H9 (cell line): ENCODE data around the gene PGGHG. TPM values are rescaled to one million over a fixed set of nuclear protein-coding genes. Genes with fewer than 3 reads are reported as not detected.
A peak's percentile ranks its signal among the peaks of the same experiment; 100 is the strongest.

Experiments
- DNase-seq: peaks from one replicate; pipeline ENCODE4 v3.0.0-alpha.2; 2017
- H2AFZ ChIP-seq: one replicate; pipeline ENCODE4 v1.6.1; 2013; ENCODE audit warnings: mild to moderate bottlenecking, low read length, control low read depth, moderate library complexity
- H2AK5ac ChIP-seq: 2 replicates; pipeline ENCODE4 v1.6.1; 2013; ENCODE audit warnings: low read length, control low read depth, mixed read lengths; ENCODE audit not compliant: insufficient read length
- H2BK120ac ChIP-seq: one replicate; pipeline ENCODE4 v1.6.1; 2013; ENCODE audit warnings: low read depth, mild to moderate bottlenecking, low read length, control low read depth, inconsistent platforms; ENCODE audit not compliant: poor library complexity, severe bottlenecking
- H2BK12ac ChIP-seq: 2 replicates; pipeline ENCODE4 v1.6.1; 2013; ENCODE audit warnings: low read length, control low read depth, mixed read lengths, low read depth; ENCODE audit not compliant: insufficient read length
- H2BK15ac ChIP-seq: 2 replicates; pipeline ENCODE4 v1.6.1; 2013; ENCODE audit warnings: low read depth, low read length, control low read depth
- H2BK20ac ChIP-seq: one replicate; pipeline ENCODE4 v1.6.1; 2013; ENCODE audit warnings: low read depth, mild to moderate bottlenecking, low read length, control low read depth, inconsistent platforms; ENCODE audit not compliant: poor library complexity, severe bottlenecking
- H2BK5ac ChIP-seq: 2 replicates; pipeline ENCODE4 v1.6.1; 2013; ENCODE audit warnings: low read length, control low read depth, mixed read lengths; ENCODE audit not compliant: insufficient read length
- H3K14ac ChIP-seq: 2 replicates; pipeline ENCODE4 v1.6.1; 2013; ENCODE audit warnings: low read length, control low read depth; ENCODE audit not compliant: insufficient read depth
- H3K18ac ChIP-seq: 2 replicates; pipeline ENCODE4 v1.6.1; 2013; ENCODE audit warnings: low read depth, mild to moderate bottlenecking, mixed read lengths, low read length, control low read depth; ENCODE audit not compliant: insufficient read length
- H3K23ac ChIP-seq: 2 replicates; pipeline ENCODE4 v1.6.1; 2013; ENCODE audit warnings: low read length, control low read depth, mixed read lengths, low read depth; ENCODE audit not compliant: insufficient read length
- H3K23me2 ChIP-seq: 2 replicates; pipeline ENCODE4 v1.6.1; 2013; ENCODE audit warnings: low read depth, mild to moderate bottlenecking, mixed read lengths, low read length, control low read depth; ENCODE audit not compliant: insufficient read length, poor library complexity, severe bottlenecking
- H3K27ac ChIP-seq: 2 replicates; pipeline ENCODE4 v1.5.1; 2013; ENCODE audit warnings: low read length, control low read depth, mixed read lengths, low read depth; ENCODE audit not compliant: insufficient read length
- H3K27me3 ChIP-seq: 2 replicates; pipeline ENCODE4 v1.6.1; 2013; ENCODE audit warnings: low read length, control low read depth, inconsistent platforms; ENCODE audit not compliant: insufficient read depth
- H3K4ac ChIP-seq: 2 replicates; pipeline ENCODE4 v1.6.1; 2013; ENCODE audit warnings: low read depth, mild to moderate bottlenecking, control low read depth, inconsistent platforms, low read length, moderate library complexity
- H3K4me1 ChIP-seq: 2 replicates; pipeline ENCODE4 v1.6.1; 2013; ENCODE audit warnings: low read length, control low read depth, inconsistent platforms; ENCODE audit not compliant: insufficient read depth
- H3K4me2 ChIP-seq: 2 replicates; pipeline ENCODE4 v1.6.1; 2013; ENCODE audit warnings: low read length, control low read depth, mixed read lengths; ENCODE audit not compliant: insufficient read length, insufficient read depth
- H3K56ac ChIP-seq: 2 replicates; pipeline ENCODE4 v1.6.1; 2013; ENCODE audit warnings: low read depth, mild to moderate bottlenecking, mixed read lengths, low read length, control low read depth; ENCODE audit not compliant: insufficient read length
- H3K79me1 ChIP-seq: 2 replicates; pipeline ENCODE4 v1.6.1; 2013; ENCODE audit warnings: low read depth, mild to moderate bottlenecking, moderate library complexity, low read length, control low read depth, inconsistent platforms; ENCODE audit not compliant: insufficient read depth, poor library complexity, severe bottlenecking
- H3K79me2 ChIP-seq: 2 replicates; pipeline ENCODE4 v1.6.1; 2013; ENCODE audit warnings: low read length, control low read depth, inconsistent platforms; ENCODE audit not compliant: insufficient read depth
- H3K9ac ChIP-seq: 2 replicates; pipeline ENCODE4 v1.6.1; 2013; ENCODE audit warnings: low read length, control low read depth, mixed read lengths; ENCODE audit not compliant: insufficient read length; ENCODE audit errors: extremely low read depth
- H3K9me3 ChIP-seq: one replicate; pipeline ENCODE4 v1.6.1; 2013; ENCODE audit warnings: low read depth, low read length, inconsistent platforms; ENCODE audit not compliant: control insufficient read depth
- H3T11ph ChIP-seq: one replicate; pipeline ENCODE4 v1.6.1; 2013; ENCODE audit warnings: mild to moderate bottlenecking, low read length, control low read depth, inconsistent platforms
- H4K20me1 ChIP-seq: one replicate; pipeline ENCODE4 v1.6.1; 2013; ENCODE audit not compliant: control insufficient read depth, insufficient read length, insufficient read depth
- H4K5ac ChIP-seq: 2 replicates; pipeline ENCODE4 v1.6.1; 2013; ENCODE audit warnings: low read depth, mild to moderate bottlenecking, mixed read lengths, low read length, control low read depth; ENCODE audit not compliant: insufficient read length
- H4K8ac ChIP-seq: replicated peaks from 2 replicates; pipeline ENCODE4 v1.6.1; 2013; ENCODE audit warnings: low read length, control low read depth, mixed read lengths, low read depth; ENCODE audit not compliant: insufficient read length
- H4K91ac ChIP-seq: 2 replicates; pipeline ENCODE4 v1.6.1; 2013; ENCODE audit warnings: low read depth, mild to moderate bottlenecking, moderate library complexity, mixed read lengths, low read length, control low read depth; ENCODE audit not compliant: insufficient read length
- H3K27ac Mint-ChIP-seq, 3 experiments: 2 replicates in 2 of 3; 3 replicates in 1 of 3; pipeline ENCODE4 v1.8.0; 2020 to 2021; ENCODE audit warnings: mixed read lengths in 3 of 3, mild to moderate bottlenecking in 1 of 3, moderate library complexity in 1 of 3
- H3K27me3 Mint-ChIP-seq: 2 replicates; pipeline ENCODE4 v1.8.0; 2021; ENCODE audit warnings: low read depth, mild to moderate bottlenecking, moderate library complexity, mixed read lengths
- H3K36me3 Mint-ChIP-seq, 3 experiments: 2 replicates in 2 of 3; 3 replicates in 1 of 3; pipeline ENCODE4 v1.8.0; 2020 to 2021; ENCODE audit warnings: low read depth in 3 of 3, mixed read lengths in 3 of 3; ENCODE audit not compliant: insufficient read depth in 1 of 3
- H3K4me1 Mint-ChIP-seq, 2 experiments: 2 replicates each; pipeline ENCODE4 v1.8.0; 2020; ENCODE audit warnings: mixed read lengths in 2 of 2
- H3K4me3 Mint-ChIP-seq, 2 experiments: 2 replicates in 1 of 2; 3 replicates in 1 of 2; pipeline ENCODE4 v1.8.0; 2020 to 2021; ENCODE audit warnings: mild to moderate bottlenecking in 2 of 2, mixed read lengths in 2 of 2, moderate library complexity in 1 of 2
- H3K9me3 Mint-ChIP-seq, 2 experiments: 2 replicates in 1 of 2; 3 replicates in 1 of 2; pipeline ENCODE4 v1.8.0; 2020; ENCODE audit warnings: mild to moderate bottlenecking in 2 of 2, mixed read lengths in 2 of 2, moderate library complexity in 1 of 2
- CTCF ChIP-seq: fragments of 200-600 bp; sonication (generic); conservative IDR thresholded peaks from 3 replicates; pipeline ENCODE4 v1.8.0; 2021; ENCODE audit warnings: antibody characterized with exemption, mild to moderate bottlenecking
- WGBS: extraction: QIAGEN DNeasy Blood & Tissue Kit; methylation state at CpG from one replicate; pipeline ENCODE4 v1.1.7; 2013; ENCODE audit warnings: missing lambda C conversion rate, low lambda C conversion rate, mixed read lengths; ENCODE audit not compliant: insufficient read length; ENCODE audit errors: extremely low coverage; 5-methylcytosine and 5-hydroxymethylcytosine counted together
- total RNA-seq: library from RNA; stranded (reverse); gene quantifications from 2 replicates; pipeline ENCODE4 v1.2.1, GENCODE V29; 2021

The PGGHG gene
- total RNA-seq, 1 experiment from 2014 or later, result 58.3 TPM

- Histone ChIP-seq H3T11ph (no peak overlapping the region), H3K9me3 (no peaks in the 10 kb centered on the region), H4K91ac (no peak overlapping the region), H2BK5ac (no peak overlapping the region), H4K5ac (no peak overlapping the region), H3K4me2 (peak overlapping the region; percentile 85), H3K79me2 (peaks cover 6% of the 10 kb centered on the region; the same call in 1 of the 2 replicates), H3K23me2 (peaks cover 34% of the 10 kb centered on the region), H3K79me1 (peaks cover 2% of the 10 kb centered on the region), H2BK20ac (no peak overlapping the region), H2BK15ac (no peak overlapping the region), H2AFZ (no peak overlapping the region), H4K8ac (no peak overlapping the region), H3K56ac (no peak overlapping the region), H2BK12ac (no peak overlapping the region), H3K27ac (no peak overlapping the region), H3K23ac (no peak overlapping the region), H3K14ac (no peak overlapping the region), H2BK120ac (no peak overlapping the region), H3K4ac (no peak overlapping the region), H2AK5ac (no peak overlapping the region), H3K27me3 (no peaks in the 10 kb centered on the region), H4K20me1 (no peaks in the 10 kb centered on the region), H3K9ac (no peak overlapping the region), H3K18ac (no peak overlapping the region), H3K4me1 (peaks cover 6% of the 10 kb centered on the region; the same call in 1 of the 2 replicates)
- Mint-ChIP-seq H3K27me3 (no peaks in the 10 kb centered on the region), H3K27ac (no peak overlapping the region), H3K4me1 (peaks cover 41 to 66% of the 10 kb centered on the region in 2 experiments), H3K36me3 (peaks cover 6 to 19% (median 6%) of the 10 kb centered on the region in 3 experiments; a peak in 6 of 7 replicates), H3K4me3 (peak overlapping the region; percentile 92 to 97), H3K9me3 (no peaks in the 10 kb centered on the region; a peak in 1 of 5 replicates)
- WGBS, result no CpG with 5 or more reads among the region's 32 CpGs
- DNase-seq, result no peak
- TF ChIP-seq CTCF, result no peak
Measured at GRCh38 chr11:315516-315994, 26.6 kb downstream of the PGGHG start.
